SK-N-DZ (cell line): ENCODE measurements around the gene LYPD1.

Experiments used
- DNase-seq: peaks from one replicate; pipeline ENCODE4 v3.0.0-alpha.2; 2015; ENCODE audit warnings: low spot score

Gene LYPD1

GRCh38 chr2:132598536-132598935 lies 71.5 kb downstream of the LYPD1 start:
- DNase-seq = no peak

GRCh38 chr2:132597831-132598230 lies 72.2 kb downstream of the LYPD1 start:
- DNase-seq = no peak

GRCh38 chr2:132597166-132597565 lies 72.8 kb downstream of the LYPD1 start:
- no peak for DNase-seq

GRCh38 chr2:132595693-132596092 lies 74.3 kb downstream of the LYPD1 start:
- DNase-seq = no peak

GRCh38 chr2:132595186-132595585 lies 74.8 kb downstream of the LYPD1 start:
- DNase-seq = no peak
